ENCODE results near the gene WRAP73. TPM values are rescaled to one million over a fixed set of nuclear protein-coding genes. Genes with fewer than 3 reads are reported as not detected.

The WRAP73 gene
- total RNA-seq, 1 experiment from 2014 or later, result 51.4 TPM

GRCh38 chr1:3593745-3594144 is 56.2 kb downstream of the WRAP73 start:
- CTCF ChIA-PET, result no interaction called here
- intact Hi-C loops (cut with micrococcal nuclease), result no loop called here
- H3K4me2 ChIP-seq (ENCODE audit: low read length), result no peak overlapping the region
- H3K4me3 ChIP-seq (replicated peaks in 1 of 2; ENCODE audit: low read depth in 1 of 2, low read length in 2 of 2), result no peak overlapping the region
- TF ChIP-seq CEBPB (IDR thresholded peaks at IDR 0.05; ENCODE audit: low read depth) (no peak), ELF1 (IDR thresholded peaks at IDR 0.05; ENCODE audit: borderline replicate concordance, low read depth) (no peak), SP1 (IDR thresholded peaks at IDR 0.05; ENCODE audit: low read depth) (no peak), ZBTB33 (IDR thresholded peaks at IDR 0.05; ENCODE audit: extremely low read depth, insufficient replicate concordance, low read length) (no peak), CBX3 (IDR thresholded peaks at IDR 0.05; ENCODE audit: low read depth) (no peak), REST (IDR thresholded peaks at IDR 0.05; ENCODE audit: low read depth) (no peak), MAX (IDR thresholded peaks at IDR 0.05) (no peak)
- H3K4me1 ChIP-seq (ENCODE audit: control insufficient read depth in 1 of 2, insufficient read depth in 2 of 2, low read length in 2 of 2), result no peaks in the 10 kb centered on the region
- no peaks in the 10 kb centered on the region for H3K36me3 ChIP-seq (ENCODE audit: control insufficient read depth in 1 of 2, insufficient read depth in 2 of 2, low read length in 2 of 2)
- no peaks in the 10 kb centered on the region for H4K20me1 ChIP-seq (ENCODE audit: insufficient read depth)
- no TSS peak for BruUV-seq (replicated peaks)
- DNase-seq (ENCODE audit: low read depth, low spot score) (no peak), ATAC-seq (no peak)
- POLR2A ChIA-PET, result no interaction called here
- no peaks in the 10 kb centered on the region for H3K9me3 ChIP-seq (ENCODE audit: control insufficient read depth in 1 of 2, insufficient read depth in 1 of 2, low read depth in 1 of 2, low read length in 2 of 2)
- H3K9ac ChIP-seq (ENCODE audit: low read length), result no peak overlapping the region
- H3K79me2 ChIP-seq (ENCODE audit: insufficient read depth, low read length), result no peaks in the 10 kb centered on the region
- H3K27me3 ChIP-seq (ENCODE audit: insufficient read depth, low read length), result no peaks in the 10 kb centered on the region
- RAD21 ChIA-PET (ENCODE audit: low non-redundant PET in 1 of 2, low total read pairs in 2 of 2, uncharacterized antibody in 2 of 2, unreplicated experiment in 2 of 2), result no interaction called here
- H2AFZ ChIP-seq (ENCODE audit: low read depth, low read length, poor library complexity, severe bottlenecking), result no peak overlapping the region
- no peak overlapping the region for H3K27ac ChIP-seq (ENCODE audit: low read depth, low read length)
- no peaks in the 10 kb centered on the region for H3K9me2 ChIP-seq (ENCODE audit: insufficient read depth)
